B cell (primary cell): Measurements from ENCODE around the gene ZFX. TPM values are rescaled to one million over a fixed set of nuclear protein-coding genes. Genes with fewer than 3 reads are reported as not detected.
"Not testable (repeated sequence)": the region's sequence is repeated elsewhere in the genome, so short reads cannot be mapped to it uniquely, and the experiment has no call there.

Source experiments
- ATAC-seq: fragments of 200-7000 bp; cut with Tn5 transposase; one replicate; pipeline ENCODE4 v1.10.0; 2021; ENCODE audit warnings: low read depth, mild to moderate bottlenecking, moderate number of reproducible peaks, moderate library complexity
- CTCF ChIA-PET: fragments of 350-600 bp; sonication (Branson Sonifier 250); formaldehyde crosslinking; loops from one replicate; lab custom pipeline; 2021; ENCODE audit warnings: antibody characterized with exemption, inconsistent platforms; lab: Charles Lee
- POLR2A ChIA-PET: fragments of 350-600 bp; sonication (Branson Sonifier 250); formaldehyde crosslinking; loops from one replicate; lab custom pipeline; 2021; ENCODE audit warnings: antibody characterized with exemption; lab: Charles Lee
- DNase-seq: peaks from one replicate; pipeline ENCODE4 v3.0.0; 2013
- H2AFZ ChIP-seq: 2 replicates; pipeline ENCODE4 v1.6.1; 2012; ENCODE audit warnings: mild to moderate bottlenecking, low read depth, low read length; ENCODE audit not compliant: insufficient read depth, poor library complexity, severe bottlenecking
- H3K27ac ChIP-seq, 2 donors: 1 replicate in 1 of 2; 2 replicates in 1 of 2; pipeline ENCODE4 v1.5.1; 2012 to 2013; ENCODE audit warnings: low read length in 2 of 2, mild to moderate bottlenecking in 2 of 2, moderate library complexity in 1 of 2
- H3K27me3 ChIP-seq, 4 experiments: fragments of 200-600 bp in 1 of 4; sonication (generic) in 1 of 4; replicated peaks in 1 of 4; 1 replicate in 2 of 4; 2 replicates in 2 of 4; pipeline versions ENCODE4 v1.6.1 to v1.7.0; 2013 to 2016; ENCODE audit warnings: low read length in 3 of 4, mild to moderate bottlenecking in 2 of 4, mixed read lengths in 1 of 4, moderate library complexity in 1 of 4; ENCODE audit not compliant: insufficient read depth in 4 of 4, control insufficient read depth in 3 of 4; ENCODE audit errors: control extremely low read depth in 1 of 4
- H3K36me3 ChIP-seq, 2 experiments: replicated peaks in 1 of 2; 1 replicate in 1 of 2; 2 replicates in 1 of 2; pipeline versions ENCODE4 v1.6.1 to v1.7.1; 2013; ENCODE audit warnings: low read length in 1 of 2; ENCODE audit not compliant: insufficient read depth in 2 of 2, control insufficient read depth in 1 of 2; ENCODE audit errors: control extremely low read depth in 1 of 2, extremely low read depth in 1 of 2
- H3K4me1 ChIP-seq, 2 donors: fragments of 200-600 bp in 1 of 2; sonication (generic) in 1 of 2; 1 replicate in 1 of 2; 2 replicates in 1 of 2; pipeline versions ENCODE4 v1.5.1 to v1.6.1; 2013 to 2017; ENCODE audit warnings: low read length in 2 of 2; ENCODE audit not compliant: control insufficient read depth in 2 of 2, insufficient read depth in 2 of 2
- H3K4me2 ChIP-seq: replicated peaks from 2 replicates; pipeline ENCODE3; 2012; ENCODE audit warnings: mild to moderate bottlenecking, low read depth, low read length; ENCODE audit not compliant: poor library complexity, severe bottlenecking
- H3K4me3 ChIP-seq, 5 experiments: fragments of 200-600 bp in 1 of 5; sonication (generic) in 1 of 5; 1 replicate in 3 of 5; 2 replicates in 2 of 5; pipeline versions ENCODE4 v1.5.1 to v1.7.0; 2011 to 2016; ENCODE audit warnings: low read length in 4 of 5, mild to moderate bottlenecking in 4 of 5, low read depth in 2 of 5, control low read depth in 1 of 5, moderate library complexity in 1 of 5; ENCODE audit not compliant: insufficient read depth in 1 of 5; ENCODE audit errors: control extremely low read depth in 1 of 5, extremely low read depth in 1 of 5
- H3K79me2 ChIP-seq: fragments of 200-600 bp; sonication (generic); one replicate; pipeline ENCODE4 v1.6.0; 2016; ENCODE audit warnings: low read length; ENCODE audit not compliant: control insufficient read depth, insufficient read depth
- H3K9ac ChIP-seq: fragments of 200-600 bp; sonication (generic); 2 replicates; pipeline ENCODE4 v1.6.1; 2017; ENCODE audit warnings: mild to moderate bottlenecking, low read length, moderate library complexity
- H3K9me3 ChIP-seq, 3 donors: one replicate each; pipeline versions ENCODE4 v1.6.1 to v1.7.1; 2013; ENCODE audit warnings: low read length in 2 of 3; ENCODE audit not compliant: control insufficient read depth in 2 of 3, insufficient read depth in 1 of 3; ENCODE audit errors: control extremely low read depth in 1 of 3
- H4K20me1 ChIP-seq: 2 replicates; pipeline ENCODE4 v1.6.0; 2012; ENCODE audit warnings: mild to moderate bottlenecking, low read length; ENCODE audit not compliant: insufficient read depth, control insufficient read depth, poor library complexity, severe bottlenecking
- H3K27ac Mint-ChIP-seq: one replicate; pipeline ENCODE4 v1.8.0; 2021; ENCODE audit warnings: mixed read lengths
- H3K27me3 Mint-ChIP-seq: one replicate; pipeline ENCODE4 v1.8.0; 2021; ENCODE audit warnings: mixed read lengths
- H3K4me1 Mint-ChIP-seq: one replicate; pipeline ENCODE4 v1.8.0; 2021; ENCODE audit warnings: mixed read lengths
- H3K4me3 Mint-ChIP-seq: one replicate; pipeline ENCODE4 v1.8.0; 2021; ENCODE audit warnings: mixed read lengths
- H3K9me3 Mint-ChIP-seq: one replicate; pipeline ENCODE4 v1.8.0; 2022; ENCODE audit warnings: mixed read lengths; ENCODE audit not compliant: insufficient read depth
- EZH2 ChIP-seq: IDR thresholded peaks from 2 replicates; pipeline ENCODE4 v1.6.1; 2012; ENCODE audit warnings: borderline replicate concordance, low read depth, mild to moderate bottlenecking, moderate library complexity, low read length; ENCODE audit not compliant: insufficient read depth, poor library complexity, severe bottlenecking
- WGBS: methylation state at CpG from one replicate; pipeline ENCODE4 v1.1.5; 2013; ENCODE audit warnings: missing lambda C conversion rate; ENCODE audit not compliant: insufficient coverage; 5-methylcytosine and 5-hydroxymethylcytosine counted together
- intact Hi-C: fragments of 100-400 bp; cut with micrococcal nuclease; formaldehyde crosslinking; loops from one replicate; pipeline ENCODE4 v1.10.0; 2022
- polyA plus RNA-seq: library from polyadenylated mRNA; depleted of rRNA; stranded (reverse); fragments of >200 nt; gene quantifications from 2 replicates; pipeline ENCODE4 v1.2.3, GENCODE V29; 2012
- total RNA-seq, 2 donors: library from RNA; stranded (reverse); fragments of 120-200 nt in 1 of 2; gene quantifications; 1 replicate in 1 of 2; 2 replicates in 1 of 2; pipeline versions ENCODE4 v1.2.3 to v1.2.4, GENCODE V29; 2013 to 2022
- TF ChIP-seq, protein P1 (sequence below): fragments of 200-600 bp; IDR thresholded peaks from one replicate; pipeline ENCODE4 v1.8.0; 2022; ENCODE audit warnings: antibody characterized with exemption, mild to moderate bottlenecking

ZFX gene
- total and polyA plus RNA-seq, 2 donors (not counting 1 experiment from before 2014, with no cell fraction given): 31.3 to 81.8 TPM

DNA sequence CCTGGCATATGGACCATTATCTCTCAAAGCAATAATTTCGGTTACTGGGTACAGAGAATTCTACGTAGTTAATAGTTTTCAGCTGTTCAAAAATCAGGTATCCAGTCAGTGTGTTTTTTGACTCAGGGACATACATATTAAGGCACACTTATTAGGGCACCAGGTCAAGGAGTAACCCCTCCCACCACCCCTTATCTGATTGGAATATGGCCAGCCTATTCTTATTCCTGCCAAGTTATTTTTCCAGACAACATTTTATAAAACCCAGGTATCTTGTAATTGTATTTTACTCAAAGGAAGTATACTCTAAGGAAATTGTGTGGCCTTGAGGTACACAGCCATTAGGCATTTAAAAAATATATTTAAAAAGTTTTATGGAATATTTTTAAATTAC, 4.3 kb downstream of the ZFX start:
- Histone ChIP-seq H3K4me3 (no peak overlapping the region), H2AFZ (no peak overlapping the region), H3K79me2 (peaks cover 84% of the 10 kb centered on the region), H3K9ac (no peak overlapping the region), H3K36me3 (peaks cover 0 to 11% of the 10 kb centered on the region in 2 experiments), H3K27me3 (no peaks in the 10 kb centered on the region), H3K9me3 (no peaks in the 10 kb centered on the region), H3K4me2 (peak overlapping the region; percentile 93), H3K4me1 (peaks cover 24 to 38% of the 10 kb centered on the region in 2 donors), H4K20me1 (peaks cover 75% of the 10 kb centered on the region), H3K27ac (peak overlapping the region in 1 of 2 donors; percentile 71)
- TF ChIP-seq, protein P1, sequence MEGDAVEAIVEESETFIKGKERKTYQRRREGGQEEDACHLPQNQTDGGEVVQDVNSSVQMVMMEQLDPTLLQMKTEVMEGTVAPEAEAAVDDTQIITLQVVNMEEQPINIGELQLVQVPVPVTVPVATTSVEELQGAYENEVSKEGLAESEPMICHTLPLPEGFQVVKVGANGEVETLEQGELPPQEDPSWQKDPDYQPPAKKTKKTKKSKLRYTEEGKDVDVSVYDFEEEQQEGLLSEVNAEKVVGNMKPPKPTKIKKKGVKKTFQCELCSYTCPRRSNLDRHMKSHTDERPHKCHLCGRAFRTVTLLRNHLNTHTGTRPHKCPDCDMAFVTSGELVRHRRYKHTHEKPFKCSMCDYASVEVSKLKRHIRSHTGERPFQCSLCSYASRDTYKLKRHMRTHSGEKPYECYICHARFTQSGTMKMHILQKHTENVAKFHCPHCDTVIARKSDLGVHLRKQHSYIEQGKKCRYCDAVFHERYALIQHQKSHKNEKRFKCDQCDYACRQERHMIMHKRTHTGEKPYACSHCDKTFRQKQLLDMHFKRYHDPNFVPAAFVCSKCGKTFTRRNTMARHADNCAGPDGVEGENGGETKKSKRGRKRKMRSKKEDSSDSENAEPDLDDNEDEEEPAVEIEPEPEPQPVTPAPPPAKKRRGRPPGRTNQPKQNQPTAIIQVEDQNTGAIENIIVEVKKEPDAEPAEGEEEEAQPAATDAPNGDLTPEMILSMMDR: no peak
- TF ChIP-seq EZH2: no peak
- Mint-ChIP-seq H3K27me3 (no peaks in the 10 kb centered on the region), H3K9me3 (no peaks in the 10 kb centered on the region), H3K4me3 (peak overlapping the region; percentile 61), H3K27ac (no peak overlapping the region), H3K4me1 (peaks cover 55% of the 10 kb centered on the region)
- CTCF ChIA-PET: no interaction called here
- no peak for ATAC-seq
- intact Hi-C loops: loop anchor here (5.0 kb wide), 3 partner anchors 246 to 371 kb away; partner anchors contain the start of genes APOO, CXorf58 and SAT1
- POLR2A ChIA-PET: no interaction called here
- no peak for DNase-seq
- WGBS: no CpG with 5 or more reads among the region's 2 CpGs

- H3K36me3 ChIP-seq: peaks cover 0 to 12% of the 10 kb centered on the region in 2 experiments
- Mint-ChIP-seq H3K4me3 (no peak overlapping the region), H3K27ac (no peak overlapping the region), H3K9me3 (no peaks in the 10 kb centered on the region), H3K4me1 (peaks cover 59% of the 10 kb centered on the region), H3K27me3 (no peaks in the 10 kb centered on the region)
- WGBS: no CpG with 5 or more reads among the region's 8 CpGs
- no peak overlapping the region for H3K9ac ChIP-seq
- POLR2A ChIA-PET: no interaction called here
- DNase-seq (no peak), ATAC-seq (no peak)
- H2AFZ ChIP-seq: no peak overlapping the region
- intact Hi-C loops: loop anchor here (5.0 kb wide), 3 partner anchors 247 to 372 kb away; partner anchors contain the start of genes APOO, CXorf58 and SAT1
- H3K4me1 ChIP-seq: peaks cover 24 to 37% of the 10 kb centered on the region in 2 donors
- H3K9me3 ChIP-seq: no peaks in the 10 kb centered on the region
- no peaks in the 10 kb centered on the region for H3K27me3 ChIP-seq
- H3K27ac ChIP-seq: no peak overlapping the region
- no peak overlapping the region for H3K4me2 ChIP-seq
- H4K20me1 ChIP-seq: peaks cover 83% of the 10 kb centered on the region
- H3K79me2 ChIP-seq: peaks cover 92% of the 10 kb centered on the region
- TF ChIP-seq EZH2: no peak
- TF ChIP-seq, protein P1: no peak
- H3K4me3 ChIP-seq: no peak overlapping the region
- CTCF ChIA-PET: no interaction called here
These were observed 5.0 kb downstream of the ZFX start for GRCh38 chrX:24154490-24155034.

- H3K4me3 ChIP-seq, H3K27me3 Mint-ChIP-seq, H3K4me3 Mint-ChIP-seq, H3K9ac ChIP-seq, ATAC-seq, CTCF ChIA-PET, H3K4me2 ChIP-seq, H2AFZ ChIP-seq, H3K27me3 ChIP-seq, POLR2A ChIA-PET, H3K9me3 Mint-ChIP-seq, intact Hi-C loops, H3K9me3 ChIP-seq, H3K27ac Mint-ChIP-seq, DNase-seq: not testable (repeated sequence)
- Histone ChIP-seq H3K27ac (peak overlapping the region in 1 of 2 donors; percentile 15), H3K4me1 (peaks cover 24 to 36% of the 10 kb centered on the region in 2 donors), H3K79me2 (peaks cover 99% of the 10 kb centered on the region), H4K20me1 (peaks cover 84% of the 10 kb centered on the region), H3K36me3 (peaks cover 0 to 14% of the 10 kb centered on the region in 2 experiments)
- peaks cover 63% of the 10 kb centered on the region for H3K4me1 Mint-ChIP-seq
- WGBS: 86% methylated on average over 1 of the region's 7 CpGs
These were observed 6.2 kb downstream of the ZFX start for GRCh38 chrX:24155747-24156146.
